ENCODE data around the gene TNXB. TPM values are rescaled to one million over a fixed set of nuclear protein-coding genes. Genes with fewer than 3 reads are reported as not detected.
A peak's percentile ranks its signal among the peaks of the same experiment; 100 is the strongest.

TNXB gene
- total and polyA plus RNA-seq, 9 of the 15 experiments (the other 6 are each of a cell fraction or from before 2014, with no cell fraction given): 0.14 to 28.1 (median 12.4) TPM

DNA sequence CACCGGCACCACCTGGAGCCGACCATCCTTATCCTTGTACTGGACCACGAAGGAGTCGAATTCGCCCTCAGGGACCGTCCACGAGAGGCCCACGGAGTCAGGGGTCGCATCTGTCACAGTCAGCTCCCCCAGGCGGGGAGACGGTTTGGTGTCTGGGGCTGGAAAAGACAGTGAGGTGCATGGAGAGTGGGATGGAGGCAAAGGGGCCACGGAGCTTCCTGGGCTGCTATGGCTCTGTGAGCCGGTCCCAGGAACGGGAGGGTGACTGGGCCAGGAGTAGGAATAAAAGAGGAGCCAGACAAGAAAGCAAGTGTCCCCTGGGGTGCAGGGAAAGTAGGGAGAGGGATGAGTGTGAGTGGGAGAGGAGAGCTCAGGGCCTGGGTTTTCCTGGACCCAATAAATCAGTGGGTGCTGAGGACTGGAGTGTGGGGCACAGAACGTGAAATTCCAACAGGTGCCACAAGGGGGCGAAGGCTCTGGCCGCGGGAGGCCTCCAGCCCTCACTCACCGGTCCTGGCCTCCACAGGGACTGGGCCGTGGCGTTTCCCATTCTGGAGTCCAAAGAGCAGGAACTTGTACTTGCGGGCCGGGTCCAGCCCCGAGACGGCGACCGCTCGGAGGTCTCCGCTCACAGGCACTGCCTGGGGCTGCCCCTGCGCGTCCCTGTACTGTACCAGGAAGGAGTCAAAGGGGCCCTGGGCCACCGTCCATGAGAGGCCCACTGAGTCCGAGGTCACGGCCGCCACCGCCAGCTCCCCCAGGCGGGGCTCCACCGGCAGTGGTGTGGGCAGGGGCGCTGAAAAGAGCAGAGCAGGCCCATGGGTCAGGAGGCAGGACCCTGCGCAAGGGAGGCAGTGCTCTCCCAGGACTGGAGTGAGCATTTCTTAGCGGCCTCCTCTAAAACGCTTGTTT, 61.0 kb downstream of the TNXB start (continued):
- TF ChIP-seq, protein P1, sequence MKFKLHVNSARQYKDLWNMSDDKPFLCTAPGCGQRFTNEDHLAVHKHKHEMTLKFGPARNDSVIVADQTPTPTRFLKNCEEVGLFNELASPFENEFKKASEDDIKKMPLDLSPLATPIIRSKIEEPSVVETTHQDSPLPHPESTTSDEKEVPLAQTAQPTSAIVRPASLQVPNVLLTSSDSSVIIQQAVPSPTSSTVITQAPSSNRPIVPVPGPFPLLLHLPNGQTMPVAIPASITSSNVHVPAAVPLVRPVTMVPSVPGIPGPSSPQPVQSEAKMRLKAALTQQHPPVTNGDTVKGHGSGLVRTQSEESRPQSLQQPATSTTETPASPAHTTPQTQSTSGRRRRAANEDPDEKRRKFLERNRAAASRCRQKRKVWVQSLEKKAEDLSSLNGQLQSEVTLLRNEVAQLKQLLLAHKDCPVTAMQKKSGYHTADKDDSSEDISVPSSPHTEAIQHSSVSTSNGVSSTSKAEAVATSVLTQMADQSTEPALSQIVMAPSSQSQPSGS (CRISPR knock-in tag; IDR thresholded peaks at IDR 0.05): no peak
- TF ChIP-seq RBBP5 (IDR thresholded peaks at IDR 0.05; ENCODE audit: borderline replicate concordance, insufficient read depth, low read length, poor library complexity, severe bottlenecking) (no peak), ZNF766 (CRISPR knock-in tag; conservative IDR thresholded peaks at IDR 0.05) (no peak), GTF2B (IDR thresholded peaks at IDR 0.05; ENCODE audit: extremely low read depth, insufficient read length) (no peak), E2F3 (CRISPR knock-in tag; IDR thresholded peaks at IDR 0.05) (0 out of 2 replicates have a peak, but pooled peaks have one; percentile 36), NFIX (CRISPR knock-in tag; IDR thresholded peaks at IDR 0.05; ENCODE audit: low read depth) (no peak), HDAC3 (IDR thresholded peaks at IDR 0.05; ENCODE audit: borderline replicate concordance, partially characterized antibody) (no peak), AFF1 (IDR thresholded peaks at IDR 0.05; ENCODE audit: low read depth in 1 of 2, partially characterized antibody in 2 of 2) (no peak), SNAPC5 (CRISPR knock-in tag; IDR thresholded peaks at IDR 0.05) (no peak), ZNF197 (CRISPR knock-in tag; IDR thresholded peaks at IDR 0.05; ENCODE audit: low read depth) (no peak)
- TF ChIP-seq, protein P2, sequence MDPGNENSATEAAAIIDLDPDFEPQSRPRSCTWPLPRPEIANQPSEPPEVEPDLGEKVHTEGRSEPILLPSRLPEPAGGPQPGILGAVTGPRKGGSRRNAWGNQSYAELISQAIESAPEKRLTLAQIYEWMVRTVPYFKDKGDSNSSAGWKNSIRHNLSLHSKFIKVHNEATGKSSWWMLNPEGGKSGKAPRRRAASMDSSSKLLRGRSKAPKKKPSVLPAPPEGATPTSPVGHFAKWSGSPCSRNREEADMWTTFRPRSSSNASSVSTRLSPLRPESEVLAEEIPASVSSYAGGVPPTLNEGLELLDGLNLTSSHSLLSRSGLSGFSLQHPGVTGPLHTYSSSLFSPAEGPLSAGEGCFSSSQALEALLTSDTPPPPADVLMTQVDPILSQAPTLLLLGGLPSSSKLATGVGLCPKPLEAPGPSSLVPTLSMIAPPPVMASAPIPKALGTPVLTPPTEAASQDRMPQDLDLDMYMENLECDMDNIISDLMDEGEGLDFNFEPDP (CRISPR knock-in tag; IDR thresholded peaks at IDR 0.05): 0 out of 2 replicates have a peak, but pooled peaks have one; percentile 76
- TF ChIP-seq, protein P3, sequence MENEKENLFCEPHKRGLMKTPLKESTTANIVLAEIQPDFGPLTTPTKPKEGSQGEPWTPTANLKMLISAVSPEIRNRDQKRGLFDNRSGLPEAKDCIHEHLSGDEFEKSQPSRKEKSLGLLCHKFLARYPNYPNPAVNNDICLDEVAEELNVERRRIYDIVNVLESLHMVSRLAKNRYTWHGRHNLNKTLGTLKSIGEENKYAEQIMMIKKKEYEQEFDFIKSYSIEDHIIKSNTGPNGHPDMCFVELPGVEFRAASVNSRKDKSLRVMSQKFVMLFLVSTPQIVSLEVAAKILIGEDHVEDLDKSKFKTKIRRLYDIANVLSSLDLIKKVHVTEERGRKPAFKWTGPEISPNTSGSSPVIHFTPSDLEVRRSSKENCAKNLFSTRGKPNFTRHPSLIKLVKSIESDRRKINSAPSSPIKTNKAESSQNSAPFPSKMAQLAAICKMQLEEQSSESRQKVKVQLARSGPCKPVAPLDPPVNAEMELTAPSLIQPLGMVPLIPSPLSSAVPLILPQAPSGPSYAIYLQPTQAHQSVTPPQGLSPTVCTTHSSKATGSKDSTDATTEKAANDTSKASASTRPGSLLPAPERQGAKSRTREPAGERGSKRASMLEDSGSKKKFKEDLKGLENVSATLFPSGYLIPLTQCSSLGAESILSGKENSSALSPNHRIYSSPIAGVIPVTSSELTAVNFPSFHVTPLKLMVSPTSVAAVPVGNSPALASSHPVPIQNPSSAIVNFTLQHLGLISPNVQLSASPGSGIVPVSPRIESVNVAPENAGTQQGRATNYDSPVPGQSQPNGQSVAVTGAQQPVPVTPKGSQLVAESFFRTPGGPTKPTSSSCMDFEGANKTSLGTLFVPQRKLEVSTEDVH (IDR thresholded peaks at IDR 0.05; ENCODE audit: low read depth, partially characterized antibody): no peak

Measured in K562 (cell line).